GM19035 (cell line): Measurements from ENCODE around the gene WSB1.
"Not testable (repeated sequence)": the region's sequence is repeated elsewhere in the genome, so short reads cannot be mapped to it uniquely, and the experiment has no call there.

Source experiments
- ATAC-seq: cut with Tn5 transposase; IDR thresholded peaks from one replicate; pipeline ENCODE4 v1.9.1; 2021; ENCODE audit not compliant: unreplicated experiment

Gene WSB1

DNA sequence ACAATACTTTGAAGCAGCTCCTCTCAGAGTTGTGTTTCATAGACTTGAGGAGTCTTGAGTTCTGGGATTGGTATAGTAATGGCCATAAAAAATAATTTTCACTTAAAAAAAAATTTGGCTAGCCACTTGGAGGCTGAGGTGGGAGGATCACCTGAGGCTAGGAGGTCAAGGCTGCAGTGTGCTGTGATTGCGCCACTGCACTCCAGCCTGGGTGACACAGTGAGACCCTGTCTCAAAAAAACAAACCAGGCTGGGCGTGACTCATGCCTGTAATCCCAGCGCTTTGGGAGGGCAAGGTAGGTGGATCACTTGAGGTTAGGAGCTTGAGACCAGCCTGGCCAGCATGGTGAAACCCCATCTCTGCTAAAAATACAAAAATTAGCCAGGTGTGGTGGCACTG is 14.8 kb upstream of the WSB1 start:
- not testable (repeated sequence) for ATAC-seq

- no peak for ATAC-seq
Measured at GRCh38 chr17:27280527-27280926, 13.4 kb upstream of the WSB1 start.

DNA sequence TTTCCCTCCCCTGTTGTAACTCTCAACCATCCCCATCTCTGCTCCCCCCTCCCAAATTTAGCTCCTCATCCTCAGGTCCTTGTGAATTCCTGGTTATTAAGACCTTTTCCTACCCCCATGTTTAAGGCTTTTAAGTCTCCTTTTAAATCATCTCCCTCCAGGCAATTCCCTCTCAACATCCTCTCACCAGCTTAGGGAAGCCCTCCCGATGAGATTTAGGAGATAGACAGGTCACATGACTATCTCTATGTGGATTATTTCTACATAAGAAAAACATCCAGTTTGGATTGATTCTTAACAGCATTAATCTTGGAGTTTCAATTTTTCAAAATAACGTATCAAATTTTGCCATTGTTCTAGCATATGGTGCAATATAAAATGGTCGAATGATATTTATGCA is 12.5 kb upstream of the WSB1 start:
- no peak for ATAC-seq

DNA sequence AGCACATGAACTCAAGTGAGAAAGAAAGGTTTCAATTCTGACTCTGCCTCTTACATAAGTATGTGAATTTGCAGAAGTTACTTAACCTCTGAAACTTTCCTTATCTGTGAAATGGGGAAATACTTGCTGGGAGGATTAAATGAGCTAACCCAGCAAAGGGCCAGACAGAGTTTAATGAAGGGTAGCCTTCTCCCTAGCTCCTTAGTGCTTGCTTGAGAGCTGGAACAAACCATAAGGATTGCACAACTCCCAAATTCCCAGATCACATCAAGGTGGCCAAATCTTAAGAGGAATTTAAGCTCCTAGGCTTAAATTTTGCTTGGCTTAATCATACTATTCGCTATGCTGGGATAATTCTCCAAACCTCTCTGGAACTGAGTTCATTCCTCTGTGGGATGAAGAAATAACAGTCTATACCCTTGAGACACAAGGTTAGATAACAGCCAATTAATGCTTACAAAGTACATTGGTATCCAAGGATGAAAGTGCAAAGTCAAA is 11.8 kb upstream of the WSB1 start:
- ATAC-seq: no peak

GRCh38 chr17:27283060-27283459 is 10.9 kb upstream of the WSB1 start:
- ATAC-seq: no peak

DNA sequence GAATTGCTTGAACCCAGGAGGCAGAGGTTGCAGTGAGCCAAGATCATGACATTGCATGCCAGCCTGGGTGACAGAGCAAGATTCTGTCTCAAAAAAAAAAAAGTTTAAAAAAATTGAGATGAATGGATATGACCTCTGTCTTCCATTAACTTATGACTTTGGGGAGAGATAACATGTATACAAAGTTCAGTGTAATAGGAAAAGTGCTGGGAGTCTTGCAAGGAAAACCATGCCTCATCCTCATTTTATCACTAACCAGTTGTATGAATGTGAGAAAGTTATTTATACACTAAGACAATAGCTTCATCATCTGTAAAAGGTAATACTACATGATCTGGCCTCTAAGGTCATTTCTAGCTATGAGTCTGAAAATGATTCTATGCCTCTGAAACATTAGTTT is 10.2 kb upstream of the WSB1 start:
- no peak for ATAC-seq

GRCh38 chr17:27284811-27285415 is 9.0 kb upstream of the WSB1 start:
- ATAC-seq: no peak

- no peak for ATAC-seq
Measured at GRCh38 chr17:27285516-27285915, 8.4 kb upstream of the WSB1 start.

- no peak for ATAC-seq
Measured at GRCh38 chr17:27288183-27288582, 5.7 kb upstream of the WSB1 start.

GRCh38 chr17:27289856-27290255 is 4.1 kb upstream of the WSB1 start:
- no peak for ATAC-seq

DNA sequence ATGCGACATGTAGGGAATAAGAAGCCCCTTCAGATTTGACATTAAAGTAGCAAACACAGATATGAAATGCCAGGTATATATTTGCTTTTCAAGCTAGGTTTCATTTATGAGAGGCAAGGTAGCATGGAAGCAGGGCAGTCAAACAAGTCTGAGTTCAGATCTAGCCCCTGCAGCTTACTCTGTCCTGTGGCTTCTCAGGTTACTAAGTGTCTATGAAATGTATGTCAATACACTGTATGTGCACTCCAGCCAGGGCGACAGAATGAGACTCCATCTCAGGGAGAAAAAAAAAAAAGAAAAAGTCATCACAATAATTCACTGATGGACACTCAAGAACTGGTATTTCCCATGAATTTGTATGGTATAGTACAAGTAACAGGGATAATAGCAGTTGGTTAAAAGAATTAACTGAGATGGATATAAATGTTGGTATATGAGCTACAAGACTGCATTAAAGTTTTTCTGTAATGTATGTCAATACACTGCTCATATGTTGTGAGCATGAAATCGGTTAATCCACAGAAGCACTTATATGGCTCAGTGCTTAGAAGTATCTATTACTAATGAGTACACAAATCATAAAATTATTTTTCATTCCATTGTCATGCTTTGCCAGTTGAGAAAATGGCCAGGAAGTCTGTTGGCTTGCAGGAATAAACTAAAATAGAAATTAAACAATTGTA is 2.9 kb upstream of the WSB1 start:
- no peak for ATAC-seq

- no peak for ATAC-seq
Measured at GRCh38 chr17:27293359-27293897, 486 bp upstream of the WSB1 start.

DNA sequence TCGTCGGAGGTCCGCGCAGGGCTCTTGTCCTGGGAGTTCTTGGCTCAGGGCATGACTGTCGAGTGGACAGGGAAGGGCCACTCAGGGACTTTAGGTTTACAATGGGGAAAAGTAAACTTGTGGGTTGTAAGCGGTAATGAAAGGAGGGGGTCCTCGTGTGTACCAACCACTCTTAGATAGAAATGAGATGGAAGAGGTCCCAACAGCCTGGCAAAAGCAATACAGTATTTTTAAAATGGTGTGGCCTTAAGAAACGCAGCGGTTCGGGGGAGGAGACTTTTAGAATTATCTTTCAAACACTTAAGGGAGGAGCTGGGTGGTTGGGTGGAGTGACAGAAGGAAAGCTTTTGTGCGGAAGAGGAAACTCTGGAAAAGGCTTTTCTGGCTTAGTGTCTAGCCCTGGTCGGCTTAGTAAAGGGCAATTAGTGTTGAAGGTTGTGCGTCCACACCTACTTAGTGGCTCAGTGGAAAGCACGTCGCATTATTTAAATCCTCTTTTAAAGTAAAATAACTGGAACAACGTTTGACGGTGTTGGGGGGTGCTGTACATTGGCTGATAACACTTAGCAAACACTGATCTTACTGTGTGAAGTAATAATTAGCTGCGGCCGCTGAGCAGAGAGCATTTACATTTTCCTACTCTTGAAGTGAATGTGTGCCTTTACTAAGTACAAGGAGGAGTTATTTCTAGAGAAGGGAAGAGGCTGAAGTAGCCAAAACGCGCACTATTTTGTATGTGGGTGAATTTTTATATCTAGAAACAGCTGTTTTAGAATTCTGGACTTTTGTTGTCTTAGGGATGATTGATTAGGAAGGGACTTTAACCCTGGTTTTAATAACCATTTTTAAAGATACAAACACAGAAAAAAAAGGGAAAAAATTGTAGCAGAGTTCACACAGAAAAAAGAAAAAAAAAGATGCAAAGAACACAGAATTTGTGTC is 1.0 kb downstream of the WSB1 start:
- ATAC-seq: peak; percentile 44

- no peak for ATAC-seq
Measured at GRCh38 chr17:27295945-27296344, 2.0 kb downstream of the WSB1 start.

- ATAC-seq: no peak
Measured at GRCh38 chr17:27296428-27296979, 2.6 kb downstream of the WSB1 start.

DNA sequence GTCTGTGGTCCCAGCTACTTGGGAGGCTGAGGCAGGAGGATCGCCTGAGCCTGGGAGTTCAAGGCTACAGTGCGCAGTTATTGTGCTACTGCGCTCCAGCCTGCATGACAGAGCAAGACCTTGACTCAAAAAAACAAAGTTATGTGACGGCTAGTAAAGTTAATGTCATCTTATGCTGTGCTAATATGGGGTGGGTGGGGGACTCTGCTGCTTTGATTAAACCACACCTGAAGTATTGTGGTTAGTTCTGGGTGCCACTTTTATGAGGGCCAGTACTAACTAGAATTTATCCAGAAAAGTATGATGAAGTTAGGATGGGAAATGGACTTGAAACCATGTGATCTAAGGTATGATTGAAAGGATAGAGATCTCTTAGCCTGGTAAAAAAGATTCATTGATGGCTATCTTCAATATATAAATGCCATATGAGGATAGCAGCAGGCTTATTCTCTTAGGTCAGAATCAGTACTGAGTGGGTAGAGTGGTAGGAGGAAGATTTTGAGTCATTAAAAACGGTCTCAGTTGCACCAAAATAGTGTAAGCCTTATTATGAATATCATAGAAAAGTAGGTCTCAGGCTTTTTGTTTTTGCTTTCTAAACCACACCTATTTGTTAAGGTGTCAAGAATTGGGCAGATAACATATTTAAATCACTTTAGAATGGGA is 5.6 kb downstream of the WSB1 start:
- ATAC-seq: no peak

DNA sequence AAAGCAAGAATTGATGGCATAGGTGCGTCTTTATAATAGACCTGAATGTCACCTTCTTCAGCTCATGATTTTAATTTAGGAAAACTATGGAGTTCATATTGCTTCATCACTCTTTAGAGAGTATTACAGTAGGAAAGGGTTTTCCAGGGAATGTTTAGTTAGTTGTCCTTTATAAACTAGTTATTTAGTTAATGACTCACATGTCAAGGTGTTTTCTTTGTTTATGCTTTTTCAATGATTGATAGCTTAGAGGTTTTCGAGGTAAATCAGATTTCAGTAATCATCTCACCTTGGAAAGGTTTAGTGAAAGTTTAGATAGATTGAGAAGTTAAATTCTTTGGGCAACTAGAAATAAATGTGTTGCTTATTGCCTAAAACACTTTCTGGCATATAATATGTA is 9.8 kb downstream of the WSB1 start:
- ATAC-seq: no peak

DNA sequence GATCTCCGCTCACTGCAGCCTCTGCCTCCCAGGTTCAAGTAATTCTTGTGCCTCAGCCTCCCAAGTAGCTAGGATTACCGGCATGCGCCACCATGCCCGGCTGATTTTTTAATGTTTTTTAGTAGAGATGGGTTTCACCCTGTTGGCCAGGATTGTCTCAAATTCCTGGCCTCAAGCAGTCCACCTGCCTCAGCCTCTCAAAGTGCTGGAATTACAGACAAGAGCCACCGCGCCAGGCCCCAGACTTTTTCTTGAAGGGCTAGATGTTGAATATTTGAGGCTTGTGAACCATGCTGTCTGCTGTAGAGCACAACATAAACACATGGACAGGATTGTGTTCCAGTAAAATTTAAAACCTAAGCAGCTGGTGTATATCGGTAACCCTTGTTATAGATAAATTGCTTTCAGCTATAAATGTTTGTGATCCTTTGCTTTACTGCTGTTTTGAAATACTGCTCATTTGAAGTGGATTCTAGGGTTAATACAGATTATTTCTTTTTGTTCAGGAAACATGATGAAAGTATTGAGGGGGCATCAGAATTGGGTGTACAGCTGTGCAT is 12.4 kb downstream of the WSB1 start:
- no peak for ATAC-seq

DNA sequence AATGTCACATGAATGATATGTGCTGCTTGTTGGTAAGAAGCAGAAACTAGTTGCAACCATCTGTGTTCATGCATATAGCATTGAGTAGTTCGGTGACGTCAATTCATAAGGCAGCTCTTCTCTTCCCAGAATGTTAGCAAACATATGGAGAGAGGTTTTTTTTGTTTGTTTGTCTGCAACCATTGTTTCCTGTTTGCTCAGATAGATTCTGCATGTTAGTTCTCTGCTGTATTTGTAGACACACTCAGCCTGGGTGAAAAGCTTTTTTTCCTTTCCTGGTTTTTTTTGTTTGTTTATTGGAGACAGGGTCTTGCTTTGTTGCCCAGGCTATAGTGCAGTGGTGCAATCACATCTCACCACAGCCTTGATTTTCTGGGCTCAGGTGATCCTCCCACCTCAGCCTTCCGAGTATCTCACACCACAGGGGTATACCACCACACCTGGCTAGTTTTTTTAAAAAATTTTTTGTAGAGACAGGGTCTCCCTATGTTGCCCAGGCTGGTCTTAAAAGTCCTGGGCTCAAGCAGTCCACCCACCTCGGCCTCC is 16.7 kb downstream of the WSB1 start:
- no peak for ATAC-seq

- no peak for ATAC-seq
Measured at GRCh38 chr17:27313301-27313700, 19.4 kb downstream of the WSB1 start.
